Medulla oblongata (tissue), 1 donor: ENCODE results near the gene TUBD1.

Source experiments
- DNase-seq: peaks from one replicate; pipeline ENCODE4 v3.0.0-alpha.2; 2015; ENCODE audit errors: extremely low spot score

TUBD1 gene

DNA sequence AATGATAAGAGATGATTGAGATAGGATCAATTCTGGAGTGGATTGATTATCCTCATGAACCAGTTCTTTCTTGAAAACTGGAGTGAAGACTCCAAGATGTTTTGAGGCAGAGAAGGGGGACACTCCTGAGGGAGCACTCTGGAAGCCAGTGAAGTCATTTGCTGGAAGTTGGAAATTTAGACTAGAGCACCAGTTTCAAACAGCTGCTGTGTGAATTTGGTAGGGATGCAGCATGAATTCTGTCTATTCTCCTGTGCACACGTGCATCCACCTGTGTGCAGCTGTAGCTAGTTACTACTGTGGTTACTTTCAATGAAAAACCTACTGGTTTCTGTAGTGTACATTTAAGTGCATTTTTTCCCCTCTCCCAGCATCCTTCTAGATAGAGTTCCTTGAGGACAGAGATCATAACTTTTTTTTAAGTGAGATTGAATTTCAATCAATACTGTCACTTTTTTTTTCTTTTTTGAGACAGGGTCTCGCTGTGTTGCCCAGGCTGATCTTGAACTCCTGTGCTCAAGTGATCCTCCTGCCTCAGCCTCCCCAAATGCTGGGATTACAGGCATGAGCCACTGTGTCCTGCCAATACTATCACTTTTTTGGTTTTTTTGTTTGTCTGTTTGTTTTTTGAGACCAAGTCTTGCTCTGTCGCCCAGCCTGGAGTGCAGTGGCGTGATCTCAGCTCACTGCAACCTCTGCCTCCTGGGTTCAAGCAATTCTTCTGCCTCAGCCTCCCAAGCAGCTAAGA, 65.9 kb downstream of the TUBD1 start:
- no peak for DNase-seq

GRCh38 chr17:59825533-59826322, 67.0 kb downstream of the TUBD1 start:
- no peak for DNase-seq

DNA sequence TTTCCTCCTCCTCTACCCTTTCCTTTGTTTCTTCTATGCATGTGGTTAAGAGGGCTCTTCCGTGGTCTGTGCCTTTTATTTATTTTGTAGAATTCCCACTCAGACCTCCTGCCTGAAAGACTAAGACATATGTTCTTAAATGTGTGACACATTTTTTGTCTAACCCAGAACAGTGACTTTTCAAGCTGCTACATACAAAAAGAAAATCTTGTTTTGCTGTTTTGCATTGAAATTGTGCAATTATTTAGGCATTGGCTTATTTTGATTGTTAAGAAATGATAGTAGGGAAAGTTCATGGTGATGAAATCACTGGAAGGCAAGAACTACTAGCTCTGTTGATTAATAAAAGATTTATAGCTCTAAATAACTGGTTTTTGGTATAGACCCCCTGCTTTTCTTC, 76.8 kb downstream of the TUBD1 start:
- no peak for DNase-seq

DNA sequence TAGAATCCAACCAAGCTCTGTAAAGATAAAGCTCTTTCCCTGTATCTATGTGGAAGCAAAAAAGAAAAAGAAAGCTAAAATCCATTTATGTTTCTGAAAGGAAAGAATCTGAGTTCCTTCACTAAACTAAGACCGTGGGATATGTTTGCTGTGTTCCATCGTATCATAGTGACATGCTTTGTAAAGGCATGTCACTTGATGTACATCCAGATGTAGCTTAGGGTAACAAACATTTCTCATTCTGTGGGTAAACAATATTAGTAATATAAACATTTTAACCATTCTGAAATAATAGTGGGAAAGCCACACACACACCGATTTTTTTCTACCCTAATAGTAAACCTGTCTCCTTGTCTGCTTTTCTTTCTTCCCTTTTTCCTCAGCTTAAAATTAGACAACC, 78.1 kb downstream of the TUBD1 start:
- DNase-seq = no peak

- DNase-seq = no peak
Measured at GRCh38 chr17:59814276-59814675, 78.5 kb downstream of the TUBD1 start.

GRCh38 chr17:59812139-59812538, 80.6 kb downstream of the TUBD1 start:
- DNase-seq = no peak

- no peak for DNase-seq
Measured at GRCh38 chr17:59811209-59811608, 81.5 kb downstream of the TUBD1 start.

GRCh38 chr17:59810894-59811153, 81.9 kb downstream of the TUBD1 start:
- no peak for DNase-seq
